GM12878 (cell line): ENCODE data around the gene LRP5. TPM values are rescaled to one million over a fixed set of nuclear protein-coding genes. Genes with fewer than 3 reads are reported as not detected.

Source experiments
- ATAC-seq: fragments of 200-7000 bp; cut with Tn5 transposase; 3 replicates; pipeline ENCODE4 v1.9.1; 2020; ENCODE audit warnings: mild to moderate bottlenecking, moderate library complexity
- BruUV-seq: library from RNA; stranded (reverse); fragments of 400-500 nt; replicated peaks from 2 replicates; lab custom pipeline; 2021; lab: Mats Ljungman, UMichigan
- CTCF ChIA-PET: fragments of 300-600 bp; sonication (Branson Sonifier 250); formaldehyde crosslinking; extraction: SDS; loops from one replicate; lab custom pipeline; 2021; ENCODE audit warnings: inconsistent platforms; lab: Yijun Ruan, JAX
- POLR2A ChIA-PET: fragments of 350-600 bp; formaldehyde crosslinking; extraction: SDS; loops from one replicate; lab custom pipeline; 2021; ENCODE audit warnings: inconsistent platforms; lab: Charles Lee
- RAD21 ChIA-PET: fragments of 300-600 bp; sonication (Branson Sonifier 250); formaldehyde crosslinking; loops from one replicate; lab custom pipeline; 2023; ENCODE audit warnings: antibody characterized with exemption; ENCODE audit not compliant: unreplicated experiment; lab: Charles Lee
- SMC1A ChIA-PET: fragments of 300-600 bp; sonication (Branson Sonifier 250); formaldehyde crosslinking; loops from one replicate; lab custom pipeline; 2023; ENCODE audit not compliant: unreplicated experiment, uncharacterized antibody; lab: Charles Lee
- DNase-seq: peaks from one replicate; pipeline ENCODE4 v3.0.0-alpha.2; 2011; ENCODE audit warnings: low read depth, low spot score
- FAIRE-seq: peaks from 3 replicates; lab custom pipeline; 2011; peaks lifted over from hg19 to GRCh38; lab: Jason Lieb, UNC
- H2AFZ ChIP-seq: 2 replicates; pipeline ENCODE4 v1.6.0; 2011; ENCODE audit warnings: low read depth, low read length, control low read depth; ENCODE audit not compliant: control insufficient read depth
- H3K27ac ChIP-seq: 2 replicates; pipeline ENCODE4 v1.5.1; 2011; ENCODE audit warnings: control low read depth; ENCODE audit not compliant: control insufficient read depth, insufficient read depth
- H3K27me3 ChIP-seq, 2 experiments: replicated peaks in 1 of 2; 2 replicates each; pipeline versions ENCODE4 v1.6.0 to v1.6.1; 2011; ENCODE audit warnings: low read length in 1 of 2; ENCODE audit not compliant: control insufficient read depth in 2 of 2, insufficient read depth in 2 of 2
- H3K36me3 ChIP-seq, 2 experiments: 2 replicates each; pipeline ENCODE4 v1.5.1; 2011; ENCODE audit warnings: low read length in 1 of 2; ENCODE audit not compliant: control insufficient read depth in 2 of 2, insufficient read depth in 2 of 2
- H3K4me1 ChIP-seq: 2 replicates; pipeline ENCODE4 v1.6.1; 2011; ENCODE audit warnings: mild to moderate bottlenecking, low read length, moderate library complexity, mixed read lengths; ENCODE audit not compliant: control insufficient read depth, insufficient read depth
- H3K4me2 ChIP-seq: 2 replicates; pipeline ENCODE4 v1.6.0; 2011; ENCODE audit warnings: control low read depth; ENCODE audit not compliant: control insufficient read depth, insufficient read depth
- H3K4me3 ChIP-seq: fragments of 200-600 bp; sonication (generic); 2 replicates; pipeline ENCODE4 v1.5.1; 2016
- H3K79me2 ChIP-seq: 2 replicates; pipeline ENCODE4 v1.6.0; 2011; ENCODE audit warnings: low read length; ENCODE audit not compliant: control insufficient read depth, insufficient read depth
- H3K9ac ChIP-seq: 2 replicates; pipeline ENCODE4 v1.8.0; 2011; ENCODE audit warnings: low read length, control low read depth, mixed read lengths; ENCODE audit not compliant: control insufficient read depth, insufficient read depth
- H3K9me3 ChIP-seq: replicated peaks from 3 replicates; pipeline ENCODE4 v1.5.1; 2011; ENCODE audit warnings: mild to moderate bottlenecking, low read length; ENCODE audit not compliant: control insufficient read depth, insufficient read depth
- H4K20me1 ChIP-seq: 2 replicates; pipeline ENCODE4 v1.6.0; 2011; ENCODE audit not compliant: control insufficient read depth, insufficient read depth
- CEBPZ ChIP-seq: fragments of 150-350 bp; IDR thresholded peaks from 2 replicates; pipeline ENCODE4 v1.6.1; 2016; ENCODE audit warnings: low read depth, low read length
- JUNB ChIP-seq: IDR thresholded peaks from 2 replicates; pipeline ENCODE4 v1.6.1; 2016; ENCODE audit warnings: antibody characterized with exemption, mild to moderate bottlenecking
- KLF5 ChIP-seq: fragments of 450-650 bp; IDR thresholded peaks from 2 replicates; pipeline ENCODE4 v1.6.1; 2014; ENCODE audit warnings: mild to moderate bottlenecking; ENCODE audit not compliant: partially characterized antibody
- MLLT1 ChIP-seq: fragments of 450-650 bp; IDR thresholded peaks from 2 replicates; pipeline ENCODE4 v1.6.1; 2016; ENCODE audit warnings: mild to moderate bottlenecking
- MYB ChIP-seq: fragments of 150-350 bp; IDR thresholded peaks from 2 replicates; pipeline ENCODE4 v1.6.1; 2014; ENCODE audit warnings: mild to moderate bottlenecking, low read depth, low read length, borderline replicate concordance
- NFYB ChIP-seq: IDR thresholded peaks from 2 replicates; pipeline ENCODE4 v1.6.1; 2011; ENCODE audit warnings: low read depth, mild to moderate bottlenecking, low read length, improper control_type of control experiment, moderate library complexity; ENCODE audit not compliant: insufficient read depth
- RELA ChIP-seq: fragments of 450-650 bp; IDR thresholded peaks from 2 replicates; pipeline ENCODE4 v1.8.0; 2014; ENCODE audit warnings: borderline replicate concordance; ENCODE audit not compliant: partially characterized antibody
- RUNX3 ChIP-seq: IDR thresholded peaks from 2 replicates; pipeline ENCODE4 v1.6.1; 2012; ENCODE audit warnings: low read length, inconsistent platforms
- STAT3 ChIP-seq: IDR thresholded peaks from 2 replicates; pipeline ENCODE4 v1.6.1; 2011; ENCODE audit warnings: low read depth, low read length, improper control_type of control experiment
- TBL1XR1 ChIP-seq: IDR thresholded peaks from 2 replicates; pipeline ENCODE4 v1.6.1; 2012; ENCODE audit warnings: low read depth, low read length, improper control_type of control experiment
- ZNF687 ChIP-seq: fragments of 450-650 bp; IDR thresholded peaks from 2 replicates; pipeline ENCODE4 v1.6.1; 2017; ENCODE audit warnings: mild to moderate bottlenecking, moderate library complexity
- WGBS: methylation state at CpG from one replicate; pipeline ENCODE4 v1.1.6; 2016; ENCODE audit warnings: low lambda C conversion rate; ENCODE audit not compliant: insufficient replicate concordance, insufficient coverage; ENCODE audit errors: missing lambda C conversion rate; 5-methylcytosine and 5-hydroxymethylcytosine counted together
- in situ Hi-C: fragments of 300-500 bp; cut with MboI; formaldehyde crosslinking; loops from 9 replicates; pipeline ENCODE4 v1.14.3; 2018; ENCODE audit warnings: mixed read lengths
- intact Hi-C: fragments of 100-400 bp; cut with micrococcal nuclease; formaldehyde crosslinking; loops from one replicate; pipeline ENCODE4 v1.14.2; 2022; ENCODE audit not compliant: unreplicated experiment
- polyA plus RNA-seq, 11 experiments: library from polyadenylated mRNA; depleted of rRNA in 4 of 11; unstranded in 6 of 11; stranded (reverse) in 5 of 11; fragments of >200 nt; fragmentation: Nextera tagmentation in 4 of 11; fragmentation: Illumina TruSeq in 1 of 11; extraction: Ambion mirVana in 4 of 11; extraction: Trizol in 1 of 11; gene quantifications; 1 replicate in 1 of 11; 2 replicates in 10 of 11; pipeline versions ENCODE4 v1.2.1 to v1.2.3, GENCODE V29; 2011 to 2016; ENCODE audit warnings: inconsistent platforms in 2 of 11, missing spikeins in 2 of 11, low read depth in 1 of 11
- total RNA-seq, 4 experiments: library from RNA; depleted of rRNA in 3 of 4; stranded (reverse); fragments of >200 nt in 3 of 4; fragmentation: Illumina TruSeq in 1 of 4; extraction: Trizol in 1 of 4; gene quantifications; 2 replicates each; pipeline versions ENCODE4 v1.2.1 to v1.2.3, GENCODE V29; 2013 to 2021

LRP5 gene
- total and polyA plus RNA-seq, 10 of the 15 experiments (the other 5 are each of a cell fraction or from before 2014, with no cell fraction given) = 0.37 to 34.0 (median 6.6) TPM

- no peak overlapping the region for H3K4me2 ChIP-seq
- WGBS = 63% methylated on average over 18 of the region's 21 CpGs
- POLR2A ChIA-PET = interaction anchor here (0.5 to 1.2 kb wide), 2 partner anchors 29 to 49 kb away, joined by 3 to 4 read pairs; no protein-coding TSS in a partner anchor
- TF ChIP-seq JUNB (no peak), RELA (no peak), KLF5 (no peak), TBL1XR1 (no peak), NFYB (no peak), CEBPZ (no peak), MYB (no peak), RUNX3 (no peak), MLLT1 (no peak), ZNF687 (no peak), STAT3 (no peak)
These were observed 29.4 kb downstream of the LRP5 start for GRCh38 chr11:68341557-68342458.

More at GRCh38 chr11:68341557-68342458, 29.4 kb downstream of the LRP5 start:
- ATAC-seq (no peak), FAIRE-seq (no peak), DNase-seq (no peak)
- Histone ChIP-seq H4K20me1 (no peaks in the 10 kb centered on the region), H3K9ac (no peak overlapping the region), H3K27ac (no peak overlapping the region), H3K9me3 (peaks cover 4% of the 10 kb centered on the region; the same call in 2 of the 3 replicates), H3K27me3 (no peaks in the 10 kb centered on the region), H3K36me3 (no peaks in the 10 kb centered on the region; a peak in 1 of 4 replicates), H3K4me1 (peaks cover 12% of the 10 kb centered on the region), H3K4me3 (no peak overlapping the region), H3K79me2 (peaks cover 7% of the 10 kb centered on the region), H2AFZ (no peak overlapping the region)
- BruUV-seq = no TSS peak
- ChIA-PET SMC1A (interaction anchor here (0.7 kb wide), 1 partner anchor 30 kb away, joined by 3 read pairs; no protein-coding TSS in a partner anchor), RAD21 (interaction anchor here (2.4 kb wide), 1 partner anchor 29 kb away, joined by 11 read pairs; no protein-coding TSS in a partner anchor), CTCF (interaction anchor here (0.6 to 1.0 kb wide), 2 partner anchors 68 to 157 kb away, joined by 3 read pairs; no protein-coding TSS in a partner anchor)
- in situ Hi-C loops = no loop called here
- intact Hi-C loops = loop anchor here (2.0 kb wide), 1 partner anchor 29 kb away; no protein-coding TSS in a partner anchor
